H1 (cell line): ENCODE data around the gene GCNA. TPM values are rescaled to one million over a fixed set of nuclear protein-coding genes. Genes with fewer than 3 reads are reported as not detected.

Experiments used
- CTCF ChIA-PET: fragments of 300-600 bp; sonication (Branson Sonifier 250); formaldehyde crosslinking; loops from one replicate; lab custom pipeline; 2021; ENCODE audit not compliant: partially characterized antibody; lab: Charles Lee
- POLR2A ChIA-PET: fragments of 300-600 bp; sonication (Branson Sonifier 250); formaldehyde crosslinking; loops from one replicate; lab custom pipeline; 2021; ENCODE audit warnings: inconsistent platforms; ENCODE audit not compliant: partially characterized antibody; lab: Charles Lee
- DNase-seq, 2 experiments: peaks; one replicate each; pipeline versions ENCODE4 v3.0.0 to v3.0.0-alpha.2; 2010 to 2022; ENCODE audit warnings: low spot score in 2 of 2, low read depth in 1 of 2, mixed read lengths in 1 of 2
- FAIRE-seq: peaks from 2 replicates; lab custom pipeline; 2011; peaks lifted over from hg19 to GRCh38; lab: Jason Lieb, UNC
- H2AFZ ChIP-seq: 2 replicates; pipeline ENCODE4 v1.8.1; 2012; ENCODE audit warnings: low read length, inconsistent platforms
- H2AK5ac ChIP-seq: 2 replicates; pipeline ENCODE4 v1.6.1; 2013; ENCODE audit warnings: low read depth, low read length
- H2BK120ac ChIP-seq: replicated peaks from 2 replicates; pipeline ENCODE3; 2013; ENCODE audit warnings: low read depth, low read length, inconsistent platforms
- H2BK12ac ChIP-seq: 2 replicates; pipeline ENCODE4 v1.6.1; 2013; ENCODE audit warnings: low read depth, low read length
- H2BK15ac ChIP-seq: 2 replicates; pipeline ENCODE4 v1.6.1; 2013; ENCODE audit warnings: low read length
- H2BK20ac ChIP-seq: 2 replicates; pipeline ENCODE4 v1.6.1; 2013; ENCODE audit warnings: low read length
- H2BK5ac ChIP-seq: 2 replicates; pipeline ENCODE4 v1.6.1; 2013; ENCODE audit warnings: low read depth, low read length
- H3K14ac ChIP-seq: 2 replicates; pipeline ENCODE4 v1.6.1; 2013; ENCODE audit warnings: inconsistent platforms; ENCODE audit not compliant: insufficient read length
- H3K18ac ChIP-seq: 2 replicates; pipeline ENCODE4 v1.6.1; 2013; ENCODE audit warnings: low read length; ENCODE audit errors: extremely low read depth
- H3K23ac ChIP-seq: 2 replicates; pipeline ENCODE4 v1.6.1; 2013; ENCODE audit warnings: inconsistent platforms; ENCODE audit not compliant: insufficient read length
- H3K23me2 ChIP-seq: 2 replicates; pipeline ENCODE4 v1.6.1; 2013; ENCODE audit warnings: low read depth, low read length
- H3K27ac ChIP-seq: 2 replicates; pipeline ENCODE4 v1.6.1; 2011; ENCODE audit warnings: low read depth, low read length, inconsistent platforms
- H3K27me3 ChIP-seq, 4 experiments: replicated peaks in 1 of 4; 1 replicate in 1 of 4; 2 replicates in 3 of 4; pipeline versions ENCODE4 v1.6.1 to v1.8.1; 2011 to 2013; ENCODE audit warnings: low read length in 3 of 4, mild to moderate bottlenecking in 3 of 4, inconsistent platforms in 2 of 4, mixed read lengths in 2 of 4, moderate library complexity in 1 of 4; ENCODE audit not compliant: control insufficient read depth in 3 of 4, insufficient read depth in 3 of 4; ENCODE audit errors: extremely low read depth in 1 of 4
- H3K36me3 ChIP-seq, 4 experiments: 2 replicates each; pipeline versions ENCODE4 v1.6.1 to v1.8.1; 2011 to 2013; ENCODE audit warnings: mild to moderate bottlenecking in 4 of 4, low read length in 3 of 4, moderate library complexity in 2 of 4, control low read depth in 1 of 4, inconsistent platforms in 1 of 4; ENCODE audit not compliant: insufficient read depth in 4 of 4, control insufficient read depth in 2 of 4
- H3K4ac ChIP-seq: replicated peaks from 2 replicates; pipeline ENCODE3; 2013; ENCODE audit warnings: low read length, low read depth, mixed read lengths, inconsistent platforms; ENCODE audit not compliant: insufficient read length
- H3K4me1 ChIP-seq, 4 experiments: replicated peaks in 1 of 4; 1 replicate in 1 of 4; 2 replicates in 3 of 4; pipeline versions ENCODE4 v1.6.1 to v1.8.1; 2011 to 2013; ENCODE audit warnings: low read length in 3 of 4, inconsistent platforms in 2 of 4, mixed read lengths in 1 of 4; ENCODE audit not compliant: insufficient read depth in 4 of 4, control insufficient read depth in 3 of 4
- H3K4me2 ChIP-seq, 2 experiments: 2 replicates each; pipeline versions ENCODE4 v1.6.1 to v1.8.1; 2011 to 2013; ENCODE audit warnings: low read depth in 2 of 2, low read length in 2 of 2, control low read depth in 1 of 2, inconsistent platforms in 1 of 2, mild to moderate bottlenecking in 1 of 2; ENCODE audit not compliant: insufficient read depth in 1 of 2
- H3K4me3 ChIP-seq, 4 experiments: fragments of 200-600, 300-600 bp in 1 of 4; sonication (generic), shearing (Covaris generic), sonication (Bioruptor Twin) in 1 of 4; 2 replicates each; pipeline versions ENCODE4 v1.5.1 to v1.8.1; 2011 to 2016; ENCODE audit warnings: low read length in 4 of 4, low read depth in 3 of 4, control low read depth in 2 of 4, inconsistent platforms in 2 of 4, mild to moderate bottlenecking in 2 of 4, mixed read lengths in 1 of 4, moderate library complexity in 1 of 4; ENCODE audit not compliant: insufficient read depth in 2 of 4; ENCODE audit errors: extremely low read depth in 1 of 4
- H3K56ac ChIP-seq: replicated peaks from 2 replicates; pipeline ENCODE3; 2013; ENCODE audit warnings: low read depth, mild to moderate bottlenecking, mixed read lengths, low read length, inconsistent platforms; ENCODE audit not compliant: insufficient read length
- H3K79me1 ChIP-seq: 2 replicates; pipeline ENCODE4 v1.6.1; 2013; ENCODE audit warnings: low read depth, low read length, control low read depth
- H3K79me2 ChIP-seq, 2 experiments: 2 replicates each; pipeline versions ENCODE4 v1.6.1 to v1.8.1; 2012 to 2013; ENCODE audit warnings: low read length in 2 of 2, mild to moderate bottlenecking in 2 of 2, inconsistent platforms in 1 of 2; ENCODE audit not compliant: insufficient read depth in 2 of 2, control insufficient read depth in 1 of 2
- H3K9ac ChIP-seq, 4 experiments: replicated peaks in 1 of 4; 1 replicate in 1 of 4; 2 replicates in 3 of 4; pipeline versions ENCODE4 v1.6.1 to v1.8.1; 2011 to 2013; ENCODE audit warnings: low read depth in 3 of 4, low read length in 3 of 4, control low read depth in 2 of 4, mild to moderate bottlenecking in 2 of 4, moderate library complexity in 2 of 4, inconsistent platforms in 1 of 4; ENCODE audit errors: extremely low read depth in 1 of 4
- H3K9me3 ChIP-seq, 2 experiments: 2 replicates each; pipeline versions ENCODE4 v1.6.1 to v1.8.1; 2012 to 2013; ENCODE audit warnings: mild to moderate bottlenecking in 2 of 2, moderate library complexity in 2 of 2, control low read depth in 1 of 2, inconsistent platforms in 1 of 2, low read depth in 1 of 2, low read length in 1 of 2, mixed read lengths in 1 of 2; ENCODE audit not compliant: insufficient read depth in 2 of 2
- H4K20me1 ChIP-seq, 2 experiments: replicated peaks in 1 of 2; 2 replicates each; pipeline versions ENCODE3 to v1.8.1; 2011 to 2013; ENCODE audit warnings: inconsistent platforms in 2 of 2, low read length in 2 of 2, mild to moderate bottlenecking in 1 of 2; ENCODE audit not compliant: insufficient read depth in 2 of 2, control insufficient read depth in 1 of 2
- H4K5ac ChIP-seq: 2 replicates; pipeline ENCODE4 v1.6.1; 2013; ENCODE audit warnings: low read length, low read depth, mixed read lengths, inconsistent platforms; ENCODE audit not compliant: insufficient read length
- H4K8ac ChIP-seq: 2 replicates; pipeline ENCODE4 v1.8.0; 2013; ENCODE audit warnings: mild to moderate bottlenecking, moderate library complexity, low read length, inconsistent platforms; ENCODE audit not compliant: insufficient read depth; ENCODE audit errors: extremely low read depth
- H4K91ac ChIP-seq: replicated peaks from 2 replicates; pipeline ENCODE3; 2013; ENCODE audit warnings: low read length, mixed read lengths, inconsistent platforms; ENCODE audit not compliant: insufficient read length
- ASH2L ChIP-seq: fragments of 200-600, 300-600 bp; sonication (generic); IDR thresholded peaks from one replicate; pipeline ENCODE4 v1.7.1; 2017; ENCODE audit warnings: low read length
- BCL11A ChIP-seq, 2 experiments: IDR thresholded peaks; one replicate each; pipeline ENCODE4 v1.6.1; 2011; ENCODE audit warnings: low read depth in 2 of 2, low read length in 2 of 2, mild to moderate bottlenecking in 2 of 2
- BRCA1 ChIP-seq: IDR thresholded peaks from 2 replicates; pipeline ENCODE4 v1.6.1; 2012; ENCODE audit warnings: low read depth, low read length, improper control_type of control experiment
- CEBPB ChIP-seq: IDR thresholded peaks from 2 replicates; pipeline ENCODE4 v1.6.1; 2012; ENCODE audit warnings: low read depth, low read length
- HDAC6 ChIP-seq: IDR thresholded peaks from one replicate; pipeline ENCODE4 v1.7.1; 2012; ENCODE audit warnings: low read depth, mild to moderate bottlenecking, inconsistent platforms, low read length, moderate library complexity
- MAFK ChIP-seq: IDR thresholded peaks from 2 replicates; pipeline ENCODE4 v1.6.1; 2012; ENCODE audit warnings: low read depth, mild to moderate bottlenecking, improper control_type of control experiment, low read length
- NRF1 ChIP-seq: IDR thresholded peaks from 2 replicates; pipeline ENCODE4 v1.6.1; 2011; ENCODE audit warnings: mild to moderate bottlenecking, low read depth, low read length, improper control_type of control experiment
- RAD21 ChIP-seq, 2 experiments: IDR thresholded peaks in 1 of 2; conservative IDR thresholded peaks in 1 of 2; 2 replicates each; pipeline ENCODE4 v1.6.1; 2011; ENCODE audit warnings: low read depth in 2 of 2, low read length in 2 of 2, improper control_type of control experiment in 1 of 2, inconsistent platforms in 1 of 2, mild to moderate bottlenecking in 1 of 2, moderate library complexity in 1 of 2
- SIX5 ChIP-seq: IDR thresholded peaks from 2 replicates; pipeline ENCODE4 v1.6.1; 2011; ENCODE audit warnings: mild to moderate bottlenecking, low read depth, low read length
- SUZ12 ChIP-seq: fragments of 200-600 bp; sonication (generic); IDR thresholded peaks from 2 replicates; pipeline ENCODE4 v1.6.1; 2012; ENCODE audit warnings: mild to moderate bottlenecking, inconsistent platforms, low read length, moderate library complexity, mixed read lengths
- ZNF274 ChIP-seq: IDR thresholded peaks from 2 replicates; pipeline ENCODE4 v1.7.0; 2012; ENCODE audit warnings: low read length, borderline replicate concordance; ENCODE audit errors: extremely low read depth
- WGBS, 2 experiments: shearing (Covaris generic) in 1 of 2; methylation state at CpG; one replicate each; pipeline versions ENCODE4 v1.1.6 to v1.1.7; 2013 to 2015; ENCODE audit warnings: low lambda C conversion rate in 2 of 2, mixed read lengths in 2 of 2, inconsistent platforms in 1 of 2, low coverage in 1 of 2, missing lambda C conversion rate in 1 of 2; ENCODE audit not compliant: insufficient replicate concordance in 2 of 2, insufficient coverage in 1 of 2, insufficient read length in 1 of 2; ENCODE audit errors: extremely low coverage in 1 of 2, missing lambda C conversion rate in 1 of 2; 5-methylcytosine and 5-hydroxymethylcytosine counted together
- polyA plus RNA-seq, 7 experiments: library from polyadenylated mRNA; depleted of rRNA in 3 of 7; stranded (reverse) in 5 of 7; unstranded in 2 of 7; fragments of >200 nt in 5 of 7; fragments of 200-250 nt in 2 of 7; gene quantifications; 1 replicate in 5 of 7; 2 replicates in 1 of 7; 4 replicates in 1 of 7; pipeline versions ENCODE4 v1.2.1 to v1.2.3, GENCODE V29; 2011 to 2013; ENCODE audit warnings: missing spikeins in 2 of 7, mixed read lengths in 2 of 7
- total RNA-seq: library from RNA; stranded (reverse); fragmentation: NEBNext Ultra II Directional; extraction: Animal tissue kit (Norgen Biotek cat#: 25700); gene quantifications from 2 replicates; pipeline ENCODE4 v1.2.1, GENCODE V29; 2021
- TF ChIP-seq, protein P1 (sequence below): IDR thresholded peaks from 2 replicates; pipeline ENCODE4 v1.6.1; 2012; ENCODE audit warnings: inconsistent platforms

Gene GCNA
- total and polyA plus RNA-seq, 2 of the 8 experiments (the other 6 are each of a cell fraction or from before 2014, with no cell fraction given): 0.41 to 0.95 TPM

- POLR2A ChIA-PET: no interaction called here
- Histone ChIP-seq H3K79me2 (no peaks in the 10 kb centered on the region), H2BK15ac (no peak overlapping the region), H3K18ac (no peak overlapping the region), H3K56ac (no peak overlapping the region), H3K79me1 (no peaks in the 10 kb centered on the region), H3K4ac (no peak overlapping the region), H2AK5ac (no peak overlapping the region), H4K8ac (no peak overlapping the region), H4K20me1 (no peaks in the 10 kb centered on the region), H3K4me2 (no peak overlapping the region), H2BK12ac (no peak overlapping the region), H4K91ac (no peak overlapping the region), H3K14ac (no peak overlapping the region), H3K9me3 (no peaks in the 10 kb centered on the region), H2BK5ac (no peak overlapping the region), H3K4me1 (no peaks in the 10 kb centered on the region), H3K4me3 (no peak overlapping the region), H3K36me3 (no peaks in the 10 kb centered on the region), H3K27ac (no peak overlapping the region), H3K27me3 (no peaks in the 10 kb centered on the region), H3K23ac (no peak overlapping the region), H2BK20ac (no peak overlapping the region), H2BK120ac (no peak overlapping the region), H4K5ac (no peak overlapping the region), H3K23me2 (no peaks in the 10 kb centered on the region), H2AFZ (no peak overlapping the region), H3K9ac (no peak overlapping the region)
- FAIRE-seq (no peak), DNase-seq (no peak)
- CTCF ChIA-PET: interaction anchor here (3.8 kb wide), 1 partner anchor 10 kb away, joined by 17 read pairs; no protein-coding TSS in a partner anchor
- WGBS, 2 experiments: 93% methylated on average over 9 of the region's 10 CpGs; no CpG with 5 or more reads in 1 of the 2 experiments
- TF ChIP-seq ZNF274 (no peak), CEBPB (no peak), BRCA1 (no peak), BCL11A (IDR thresholded peaks at IDR 0.05; ENCODE audit: low read depth in 2 of 2, low read length in 2 of 2) (no peak), ASH2L (no peak), SIX5 (no peak), RAD21 (IDR thresholded peaks at IDR 0.05 in 1 of 2, conservative IDR thresholded peaks at IDR 0.05 in 1 of 2; ENCODE audit: low read depth in 2 of 2, low read length in 2 of 2) (no peak), MAFK (no peak), HDAC6 (no peak), SUZ12 (no peak), NRF1 (no peak)
- TF ChIP-seq, protein P1, sequence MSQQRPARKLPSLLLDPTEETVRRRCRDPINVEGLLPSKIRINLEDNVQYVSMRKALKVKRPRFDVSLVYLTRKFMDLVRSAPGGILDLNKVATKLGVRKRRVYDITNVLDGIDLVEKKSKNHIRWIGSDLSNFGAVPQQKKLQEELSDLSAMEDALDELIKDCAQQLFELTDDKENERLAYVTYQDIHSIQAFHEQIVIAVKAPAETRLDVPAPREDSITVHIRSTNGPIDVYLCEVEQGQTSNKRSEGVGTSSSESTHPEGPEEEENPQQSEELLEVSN: no peak
Observed at GRCh38 chrX:71632923-71633657, 54.9 kb downstream of the GCNA start.
